HG03575 (cell line): ENCODE results near the gene TCF23.

Source experiments
- ATAC-seq: cut with Tn5 transposase; IDR thresholded peaks from one replicate; pipeline ENCODE4 v1.9.1; 2021; ENCODE audit not compliant: unreplicated experiment, insufficient number of reproducible peaks, low FRiP score; ENCODE audit errors: extremely low read depth

Gene TCF23

GRCh38 chr2:27127883-27128667 lies 20.7 kb upstream of the TCF23 start:
- no peak for ATAC-seq

GRCh38 chr2:27128668-27129571 lies 19.9 kb upstream of the TCF23 start:
- ATAC-seq: no peak

GRCh38 chr2:27130396-27130795 lies 18.4 kb upstream of the TCF23 start:
- no peak for ATAC-seq

- ATAC-seq: no peak
These were observed 17.4 kb upstream of the TCF23 start for GRCh38 chr2:27131429-27131828.

GRCh38 chr2:27133195-27133875 lies 15.5 kb upstream of the TCF23 start:
- ATAC-seq: no peak

GRCh38 chr2:27133905-27134780 lies 14.7 kb upstream of the TCF23 start, which contains the start of gene PREB:
Gene PREB, minus strand, starts transcription at chr2:27134636. Its CDS starts 215 bp downstream, at chr2:27134421.
- no peak for ATAC-seq

GRCh38 chr2:27134781-27135477 lies 13.9 kb upstream of the TCF23 start:
- ATAC-seq: no peak

- ATAC-seq: no peak
These were observed 13.3 kb upstream of the TCF23 start for GRCh38 chr2:27135478-27135955.

GRCh38 chr2:27136751-27137150 lies 12.1 kb upstream of the TCF23 start:
- no peak for ATAC-seq

- no peak for ATAC-seq
These were observed 11.4 kb upstream of the TCF23 start for GRCh38 chr2:27137322-27137935.

- ATAC-seq: no peak
These were observed 10.7 kb upstream of the TCF23 start for GRCh38 chr2:27138111-27138510.

- no peak for ATAC-seq
These were observed 9.5 kb upstream of the TCF23 start, which contains the start of gene PRR30 for GRCh38 chr2:27139310-27139709. Gene PRR30, minus strand, starts transcription at chr2:27139410. Its CDS starts 1,081 bp downstream, at chr2:27138329.

GRCh38 chr2:27143285-27143684 lies 5.5 kb upstream of the TCF23 start:
- ATAC-seq: no peak

- no peak for ATAC-seq
These were observed 3.1 kb upstream of the TCF23 start for GRCh38 chr2:27145682-27146081.

GRCh38 chr2:27147935-27148334 lies 869 bp upstream of the TCF23 start:
- no peak for ATAC-seq

GRCh38 chr2:27149570-27150405 lies 984 bp downstream of the TCF23 start:
- no peak for ATAC-seq
